Fibroblast of skin of left biceps (primary cell): ENCODE results near the gene RESF1.
A peak's percentile ranks its signal among the peaks of the same experiment; 100 is the strongest.

Experiments
- DNase-seq, 2 experiments: peaks; one replicate each; pipeline ENCODE4 v3.0.0-alpha.2; 2013; ENCODE audit warnings: low read depth in 2 of 2

Gene RESF1

GRCh38 chr12:31961137-31961536, 1.9 kb downstream of the RESF1 start:
- no peak for DNase-seq

- no peak for DNase-seq
These were observed 2.9 kb downstream of the RESF1 start for GRCh38 chr12:31962076-31962475.

DNA sequence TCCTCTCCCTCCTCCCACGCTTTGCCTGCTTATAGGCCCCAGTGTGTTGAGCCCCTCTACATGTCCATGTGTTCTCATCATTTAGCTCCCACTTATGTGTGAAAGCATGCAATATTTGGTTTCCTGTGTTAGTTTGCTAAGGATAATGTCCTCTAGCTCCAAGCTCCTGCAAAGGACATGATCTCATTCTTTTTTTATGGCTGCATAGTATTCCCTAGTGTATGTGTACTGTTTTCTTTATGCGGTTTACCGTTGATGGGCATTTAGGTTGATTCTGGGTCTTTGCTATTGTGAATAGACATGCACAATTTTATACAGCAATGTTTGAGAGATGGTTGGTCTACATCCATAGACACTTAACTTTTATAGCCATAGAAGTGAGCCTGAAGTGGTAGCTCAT, 5.1 kb downstream of the RESF1 start:
- DNase-seq = no peak

GRCh38 chr12:31965090-31965489, 5.9 kb downstream of the RESF1 start:
- DNase-seq = no peak

- DNase-seq = no peak
These were observed 7.5 kb downstream of the RESF1 start for GRCh38 chr12:31966558-31967205.

- no peak for DNase-seq
These were observed 8.3 kb downstream of the RESF1 start for GRCh38 chr12:31967539-31967938.

GRCh38 chr12:31970199-31970598, 11.0 kb downstream of the RESF1 start:
- DNase-seq = no peak

- no peak for DNase-seq
These were observed 14.6 kb downstream of the RESF1 start for GRCh38 chr12:31973818-31974217.

GRCh38 chr12:31974673-31975072, 15.5 kb downstream of the RESF1 start:
- DNase-seq = no peak

DNA sequence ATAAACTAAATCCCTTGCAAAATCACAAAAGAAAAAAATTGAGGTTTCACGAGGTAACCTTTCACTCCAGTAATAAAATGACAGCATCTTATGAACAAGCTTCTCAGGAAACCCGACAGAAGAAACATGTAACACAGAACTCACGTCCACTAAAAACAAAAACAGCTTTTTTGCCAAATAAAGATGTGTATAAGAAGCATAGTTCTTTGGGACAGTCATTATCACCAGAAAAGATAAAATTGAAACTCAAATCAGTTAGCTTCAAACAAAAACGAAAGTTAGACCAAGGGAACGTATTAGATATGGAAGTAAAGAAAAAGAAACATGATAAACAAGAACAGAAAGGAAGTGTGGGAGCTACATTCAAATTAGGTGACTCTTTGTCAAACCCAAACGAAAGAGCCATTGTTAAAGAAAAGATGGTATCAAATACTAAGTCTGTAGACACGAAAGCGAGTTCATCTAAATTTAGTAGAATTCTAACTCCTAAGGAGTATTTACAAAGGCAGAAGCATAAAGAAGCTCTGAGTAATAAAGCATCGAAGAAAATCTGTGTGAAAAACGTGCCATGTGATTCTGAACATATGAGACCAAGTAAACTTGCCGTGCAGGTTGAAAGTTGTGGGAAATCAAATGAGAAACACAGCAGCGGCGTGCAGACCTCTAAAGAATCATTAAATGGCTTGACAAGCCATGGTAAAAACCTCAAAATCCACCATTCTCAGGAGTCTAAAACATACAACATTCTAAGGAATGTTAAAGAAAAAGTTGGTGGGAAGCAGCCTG, 25.8 kb downstream of the RESF1 start:
- DNase-seq = no peak

DNA sequence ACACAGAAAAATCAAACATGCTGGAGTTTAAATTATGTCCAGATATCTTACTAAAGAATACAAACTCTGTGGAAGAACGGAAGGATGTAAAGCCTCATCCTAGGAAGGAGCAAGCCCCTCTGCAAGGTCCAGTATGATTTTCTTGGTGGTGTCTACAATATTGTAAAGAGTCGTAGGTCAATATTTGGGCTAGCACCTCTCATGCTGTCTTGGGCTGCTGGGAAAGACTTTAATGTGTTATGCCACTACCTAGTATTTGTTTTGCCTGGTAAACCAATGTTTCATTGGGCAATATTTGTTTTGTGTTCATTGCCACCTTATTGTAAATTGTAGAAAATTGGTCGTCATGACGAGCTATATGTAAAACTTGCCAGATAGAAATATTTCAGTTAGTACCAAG, 26.6 kb downstream of the RESF1 start:
- no peak for DNase-seq

DNA sequence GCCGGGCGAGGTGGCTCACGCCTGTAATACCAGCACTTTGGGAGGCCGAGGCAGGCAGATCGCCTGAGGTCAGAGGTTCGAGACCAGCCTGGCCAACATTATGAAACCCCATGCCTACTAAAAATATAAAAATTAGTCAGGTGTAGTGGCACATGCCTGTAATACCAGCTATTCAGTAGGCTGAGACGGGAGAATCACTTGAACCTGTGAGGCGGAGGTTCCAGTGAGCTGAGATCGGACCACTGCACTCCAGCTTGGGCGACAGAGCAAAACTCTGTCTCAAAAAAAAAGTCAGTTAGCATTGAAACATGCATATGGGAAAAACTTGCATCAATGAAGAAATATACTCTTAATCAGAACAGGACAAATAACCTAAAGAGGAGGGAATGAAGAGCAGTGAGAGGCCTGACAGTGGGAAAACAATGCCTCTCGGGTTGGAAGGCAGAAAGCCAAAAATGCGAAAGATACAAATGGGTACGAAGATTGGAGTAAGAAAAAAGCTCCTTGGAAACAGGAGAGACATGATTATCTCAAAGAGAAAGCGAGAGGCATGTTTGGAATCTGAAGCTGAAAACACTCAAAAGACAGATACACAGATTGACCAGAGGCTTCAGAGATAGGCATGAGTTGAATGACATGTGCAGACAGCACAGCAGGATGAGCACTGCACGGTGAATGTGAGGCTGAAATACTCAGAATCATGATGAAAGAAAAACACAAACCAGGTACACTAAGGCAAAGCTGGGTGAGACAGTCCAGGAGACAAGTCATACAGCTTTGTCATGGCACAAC, 30.6 kb downstream of the RESF1 start:
- DNase-seq = no peak

DNA sequence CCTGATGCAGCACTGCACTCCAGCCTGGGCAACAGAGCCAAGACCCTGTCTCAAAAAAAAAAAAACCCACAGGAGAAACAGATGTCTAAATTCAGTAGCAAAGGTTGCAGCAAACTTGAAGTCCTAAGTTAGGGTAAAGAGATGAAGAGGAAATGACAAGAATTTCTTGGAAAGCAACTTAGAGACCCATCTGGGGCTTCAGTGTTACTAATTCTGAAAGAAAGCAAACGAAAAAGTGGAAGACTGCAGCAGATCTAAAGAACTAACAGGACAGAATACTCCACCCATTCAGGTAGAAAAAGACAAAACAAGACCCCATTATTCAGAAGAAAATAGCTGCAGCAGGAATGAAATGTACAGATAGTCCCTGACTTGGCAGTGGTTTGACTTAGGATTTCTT, 31.9 kb downstream of the RESF1 start:
- DNase-seq = no peak

- DNase-seq = no peak
These were observed 32.6 kb downstream of the RESF1 start for GRCh38 chr12:31991815-31992214.

DNA sequence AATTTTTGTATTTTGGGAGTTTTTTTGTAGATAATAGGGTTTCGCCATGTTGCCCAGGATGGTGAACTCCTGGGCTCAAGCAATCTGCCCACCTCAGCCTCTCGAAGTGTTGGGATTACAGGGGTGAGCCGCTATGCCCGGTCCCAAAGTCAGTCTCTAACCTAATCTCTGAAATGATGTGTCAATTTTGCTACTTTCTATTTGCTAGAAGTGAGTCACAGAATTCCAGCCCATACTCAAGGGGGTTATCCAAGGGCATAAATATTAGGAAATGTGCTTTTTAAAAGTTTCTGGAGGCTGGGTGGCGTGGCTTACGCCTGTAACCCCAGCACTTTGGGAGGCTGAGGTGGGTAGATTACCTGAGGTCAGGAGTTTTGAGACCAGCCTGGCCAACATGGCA, 40.5 kb downstream of the RESF1 start:
- no peak for DNase-seq

- no peak for DNase-seq
These were observed 41.3 kb downstream of the RESF1 start for GRCh38 chr12:32000373-32001005.

DNA sequence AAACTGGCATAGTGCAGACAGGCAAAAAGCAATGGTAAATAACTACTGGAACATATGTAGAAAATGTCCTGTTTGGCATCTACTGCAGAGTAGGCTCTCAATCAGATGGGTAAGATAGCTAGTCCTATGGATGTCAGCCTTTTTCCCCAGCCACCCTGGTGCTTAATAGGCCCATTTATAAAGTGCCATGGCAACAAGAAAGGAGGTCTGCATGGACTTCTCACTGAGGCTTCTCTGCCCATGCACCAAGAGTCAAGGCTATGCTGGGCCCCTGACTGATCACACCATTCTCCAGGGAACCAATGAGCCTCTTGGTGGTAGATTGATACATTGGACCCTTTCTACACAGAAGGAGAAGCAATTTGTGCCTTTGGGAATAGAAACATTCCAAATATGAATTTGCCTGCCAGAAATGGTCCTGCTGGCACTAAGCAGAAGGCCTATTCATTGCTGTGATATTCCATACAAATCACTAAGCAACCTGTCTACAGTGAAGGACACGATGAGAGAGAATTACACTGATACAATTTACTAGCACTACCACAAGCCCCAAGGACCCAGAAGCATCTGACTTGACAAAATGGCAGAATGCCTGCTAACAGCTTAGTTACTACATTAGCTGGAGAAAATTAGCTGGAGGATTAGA, 43.8 kb downstream of the RESF1 start:
- DNase-seq = peak in 1 of 2 experiments; percentile 1

- DNase-seq = no peak
These were observed 44.4 kb downstream of the RESF1 start for GRCh38 chr12:32003654-32004053.

- DNase-seq = no peak
These were observed 46.4 kb downstream of the RESF1 start for GRCh38 chr12:32005496-32006125.
